Nephron (organoid): ENCODE data around the gene PELO.

Experiments
- H3K27ac Mint-ChIP-seq, 3 experiments: 2 replicates each; pipeline ENCODE4 v1.8.0; 2020; ENCODE audit warnings: mixed read lengths in 3 of 3, mild to moderate bottlenecking in 2 of 3, moderate library complexity in 1 of 3
- H3K27me3 Mint-ChIP-seq: 2 replicates; pipeline ENCODE4 v1.8.0; 2021; ENCODE audit warnings: low read depth, mild to moderate bottlenecking, moderate library complexity, mixed read lengths
- H3K36me3 Mint-ChIP-seq: 2 replicates; pipeline ENCODE4 v1.8.0; 2020; ENCODE audit warnings: low read depth, mixed read lengths
- H3K4me1 Mint-ChIP-seq: 2 replicates; pipeline ENCODE4 v1.8.0; 2020; ENCODE audit warnings: mixed read lengths
- H3K4me3 Mint-ChIP-seq, 3 experiments: 2 replicates each; pipeline ENCODE4 v1.8.0; 2020; ENCODE audit warnings: mild to moderate bottlenecking in 3 of 3, mixed read lengths in 3 of 3, moderate library complexity in 2 of 3
- H3K9me3 Mint-ChIP-seq: 2 replicates; pipeline ENCODE4 v1.8.0; 2020; ENCODE audit warnings: mixed read lengths
- TF ChIP-seq, protein P1 (sequence below), 3 experiments: fragments of 200-600 bp; sonication (generic); IDR thresholded peaks; one replicate each; pipeline ENCODE4 v1.5.0; 2021; ENCODE audit warnings: antibody characterized with exemption in 3 of 3; ENCODE audit not compliant: unreplicated experiment in 3 of 3

PELO gene

GRCh38 chr5:52807723-52808122 lies 20.0 kb downstream of the PELO start:
- H3K27ac Mint-ChIP-seq = peak overlapping the region in 2 of 3 experiments; percentile 55 to 73
- H3K27me3 Mint-ChIP-seq = no peaks in the 10 kb centered on the region
- H3K4me3 Mint-ChIP-seq = no peak overlapping the region
- TF ChIP-seq, protein P1, sequence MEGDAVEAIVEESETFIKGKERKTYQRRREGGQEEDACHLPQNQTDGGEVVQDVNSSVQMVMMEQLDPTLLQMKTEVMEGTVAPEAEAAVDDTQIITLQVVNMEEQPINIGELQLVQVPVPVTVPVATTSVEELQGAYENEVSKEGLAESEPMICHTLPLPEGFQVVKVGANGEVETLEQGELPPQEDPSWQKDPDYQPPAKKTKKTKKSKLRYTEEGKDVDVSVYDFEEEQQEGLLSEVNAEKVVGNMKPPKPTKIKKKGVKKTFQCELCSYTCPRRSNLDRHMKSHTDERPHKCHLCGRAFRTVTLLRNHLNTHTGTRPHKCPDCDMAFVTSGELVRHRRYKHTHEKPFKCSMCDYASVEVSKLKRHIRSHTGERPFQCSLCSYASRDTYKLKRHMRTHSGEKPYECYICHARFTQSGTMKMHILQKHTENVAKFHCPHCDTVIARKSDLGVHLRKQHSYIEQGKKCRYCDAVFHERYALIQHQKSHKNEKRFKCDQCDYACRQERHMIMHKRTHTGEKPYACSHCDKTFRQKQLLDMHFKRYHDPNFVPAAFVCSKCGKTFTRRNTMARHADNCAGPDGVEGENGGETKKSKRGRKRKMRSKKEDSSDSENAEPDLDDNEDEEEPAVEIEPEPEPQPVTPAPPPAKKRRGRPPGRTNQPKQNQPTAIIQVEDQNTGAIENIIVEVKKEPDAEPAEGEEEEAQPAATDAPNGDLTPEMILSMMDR (IDR thresholded peaks at IDR 0.05; ENCODE audit: unreplicated experiment in 3 of 3) = no peak
- H3K4me1 Mint-ChIP-seq = peaks cover 27% of the 10 kb centered on the region
- H3K36me3 Mint-ChIP-seq = peaks cover 17% of the 10 kb centered on the region
- no peaks in the 10 kb centered on the region for H3K9me3 Mint-ChIP-seq

DNA sequence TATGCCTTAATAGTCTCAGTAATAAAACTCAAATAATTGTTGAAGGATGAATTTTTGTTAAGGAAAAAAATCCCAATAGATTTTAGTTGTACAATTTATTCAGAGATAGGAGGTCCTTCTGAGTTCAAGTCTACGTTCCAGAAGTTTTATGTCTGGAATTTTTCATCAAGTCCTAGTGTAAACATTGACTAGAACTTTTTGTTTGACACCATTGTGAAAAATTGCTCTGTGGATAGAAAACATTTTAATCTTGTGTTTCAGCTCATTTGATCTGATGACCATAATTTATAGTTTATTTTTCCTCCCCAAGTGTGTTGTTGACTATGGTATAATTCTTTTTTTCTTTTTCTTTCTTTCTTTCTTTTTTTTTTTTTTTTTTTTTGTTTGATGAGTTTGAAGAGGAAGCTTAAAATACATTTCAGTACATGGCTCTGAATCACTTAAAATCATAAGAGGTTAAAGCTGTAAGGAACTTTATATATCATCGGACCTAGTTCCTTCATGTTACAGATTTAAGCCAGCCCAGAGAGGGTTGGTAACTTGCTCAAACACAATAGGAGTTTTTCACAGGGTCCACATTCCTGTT lies 20.7 kb downstream of the PELO start:
- TF ChIP-seq, protein P1 (IDR thresholded peaks at IDR 0.05; ENCODE audit: unreplicated experiment in 3 of 3) = no peak
- Mint-ChIP-seq H3K4me1 (peaks cover 21% of the 10 kb centered on the region), H3K9me3 (no peaks in the 10 kb centered on the region), H3K4me3 (no peak overlapping the region), H3K36me3 (peaks cover 17% of the 10 kb centered on the region), H3K27me3 (no peaks in the 10 kb centered on the region), H3K27ac (peak overlapping the region; percentile 37 to 73 (median 55))

DNA sequence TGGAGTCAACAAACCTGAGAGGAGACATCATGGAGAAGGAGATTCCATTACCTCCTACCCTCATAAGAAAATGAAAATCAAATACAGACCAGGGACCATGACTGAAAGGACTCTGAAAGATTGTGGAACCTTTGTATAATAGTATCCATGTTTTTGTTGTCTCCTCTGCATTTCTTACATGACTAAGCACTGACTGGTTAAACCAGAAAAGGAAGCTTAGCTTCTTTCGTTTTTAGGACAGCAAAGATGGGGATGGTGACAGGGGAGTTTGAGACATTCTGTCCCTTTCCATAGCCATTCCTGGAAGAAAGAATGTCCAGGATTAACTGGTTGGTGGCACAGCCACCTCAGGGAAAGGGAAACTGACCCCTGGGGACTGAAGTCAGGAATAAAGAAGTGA lies 22.2 kb downstream of the PELO start:
- Mint-ChIP-seq H3K27me3 (no peaks in the 10 kb centered on the region), H3K4me1 (peaks cover 11% of the 10 kb centered on the region), H3K9me3 (no peaks in the 10 kb centered on the region)

DNA sequence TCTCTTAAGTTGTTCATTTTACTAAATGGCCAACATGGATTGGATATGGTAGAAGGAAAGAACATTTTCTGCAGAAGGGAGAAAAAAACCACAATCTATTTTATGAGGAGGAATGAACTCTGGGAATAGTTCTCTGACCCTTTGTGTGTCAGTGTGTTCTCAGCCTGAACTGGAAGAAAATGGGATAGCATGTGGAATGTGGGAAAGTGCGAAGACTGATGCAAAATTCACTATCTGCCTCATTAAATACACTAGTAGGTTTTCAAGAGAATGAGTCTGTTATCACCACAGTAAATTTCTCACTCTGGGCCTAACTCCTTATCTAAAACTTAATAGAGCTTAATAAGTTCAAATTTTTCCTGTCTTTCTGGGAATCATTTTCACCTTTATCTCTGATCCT lies 22.7 kb downstream of the PELO start:
- Mint-ChIP-seq H3K36me3 (peaks cover 3% of the 10 kb centered on the region), H3K4me1 (peaks cover 6% of the 10 kb centered on the region), H3K27ac (peak overlapping the region in 2 of 3 experiments; percentile 11 to 56)

More for the DNA sequence above, 22.2 kb downstream of the PELO start:
- TF ChIP-seq, protein P1 (IDR thresholded peaks at IDR 0.05; ENCODE audit: unreplicated experiment in 3 of 3) = no peak
- H3K27ac Mint-ChIP-seq = peak overlapping the region in 2 of 3 experiments; percentile 38 to 66
- peaks cover 8% of the 10 kb centered on the region for H3K36me3 Mint-ChIP-seq
- no peak overlapping the region for H3K4me3 Mint-ChIP-seq

DNA sequence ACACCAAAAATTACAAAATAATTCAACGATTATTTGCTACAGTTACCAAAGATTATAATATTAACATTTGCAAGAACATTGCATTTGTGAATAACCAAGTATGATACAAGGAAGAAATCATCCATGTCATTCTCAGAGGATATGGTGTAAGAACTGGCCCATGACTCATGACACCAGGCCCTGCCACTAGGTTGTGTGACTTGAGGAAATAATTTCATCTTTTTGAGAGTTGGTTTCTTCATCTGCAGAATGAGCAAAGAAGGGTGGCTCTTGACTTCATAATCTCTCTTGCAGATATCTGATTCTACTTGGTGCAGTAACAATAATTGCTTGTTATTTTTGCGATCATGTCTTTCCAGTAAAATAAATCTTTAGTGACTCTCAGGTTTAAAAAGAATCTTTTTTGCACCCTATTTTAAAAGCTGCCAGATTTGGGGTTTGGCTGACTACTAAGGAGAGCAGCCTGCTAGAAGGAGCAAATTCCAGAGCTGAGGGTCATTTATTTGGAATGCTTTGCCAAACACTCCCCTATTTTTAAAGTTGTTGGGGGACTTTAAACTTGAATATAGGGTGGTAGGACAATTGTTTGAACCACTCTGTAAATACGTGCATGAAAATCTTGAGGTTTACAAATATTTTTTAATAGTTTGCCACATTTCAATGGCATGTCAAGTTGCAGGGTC lies 23.5 kb downstream of the PELO start:
- TF ChIP-seq, protein P1 (IDR thresholded peaks at IDR 0.05; ENCODE audit: unreplicated experiment in 3 of 3) = no peak
- Mint-ChIP-seq H3K4me1 (peaks cover 6% of the 10 kb centered on the region), H3K4me3 (no peak overlapping the region), H3K9me3 (no peaks in the 10 kb centered on the region), H3K27ac (peak overlapping the region in 1 of 3 experiments; percentile 33), H3K36me3 (no peaks in the 10 kb centered on the region), H3K27me3 (no peaks in the 10 kb centered on the region)

More for the DNA sequence above, 22.7 kb downstream of the PELO start:
- Mint-ChIP-seq H3K4me3 (no peak overlapping the region), H3K9me3 (no peaks in the 10 kb centered on the region), H3K27me3 (no peaks in the 10 kb centered on the region)
- TF ChIP-seq, protein P1 (IDR thresholded peaks at IDR 0.05; ENCODE audit: unreplicated experiment in 3 of 3) = no peak
